A549 (cell line): ENCODE results near the gene GFM2. TPM values are rescaled to one million over a fixed set of nuclear protein-coding genes. Genes with fewer than 3 reads are reported as not detected.

Experiments used
- ATAC-seq, 2 experiments: fragments of 200-7000 bp in 1 of 2; fragments of >200 bp in 1 of 2; cut with Nextera tagmentation in 1 of 2; cut with Tn5 transposase in 1 of 2; 3 replicates each; pipeline versions ENCODE4 v1.8.0 to v1.9.1; 2018 to 2020; ENCODE audit warnings: mild to moderate bottlenecking in 1 of 2, moderate library complexity in 1 of 2
- CTCF ChIA-PET: fragments of 300-600 bp; sonication (Branson Sonifier 250); formaldehyde crosslinking; extraction: SDS; loops from one replicate; lab custom pipeline; 2021; ENCODE audit warnings: antibody characterized with exemption, inconsistent platforms; lab: Yijun Ruan, JAX
- POLR2A ChIA-PET: fragments of 350-600 bp; formaldehyde crosslinking; extraction: SDS; loops from one replicate; lab custom pipeline; 2021; ENCODE audit warnings: antibody characterized with exemption, inconsistent platforms; lab: Yijun Ruan, JAX
- DNase-seq, 2 experiments: peaks; one replicate each; pipeline versions ENCODE4 v3.0.0 to v3.0.0-alpha.2; 2011 to 2016; ENCODE audit warnings: low read depth in 1 of 2, low spot score in 1 of 2
- FAIRE-seq: peaks from 2 replicates; lab custom pipeline; 2011; peaks lifted over from hg19 to GRCh38; lab: Jason Lieb, UNC
- H3K27ac ChIP-seq, 2 experiments: fragments of >200 bp; sonication (Bioruptor Twin); formaldehyde crosslinking; 3 replicates each; pipeline ENCODE4 v1.5.1; 2016 to 2017
- H3K4me1 ChIP-seq: fragments of >200 bp; sonication (Bioruptor Twin); formaldehyde crosslinking; 3 replicates; pipeline ENCODE4 v1.6.1; 2016
- H3K4me2 ChIP-seq: fragments of >200 bp; sonication (Bioruptor Twin); formaldehyde crosslinking; 3 replicates; pipeline ENCODE4 v1.6.1; 2016
- H3K4me3 ChIP-seq: fragments of >200 bp; sonication (Bioruptor Twin); formaldehyde crosslinking; 3 replicates; pipeline ENCODE4 v1.5.1; 2016
- H3K9me3 ChIP-seq: fragments of >200 bp; sonication (Bioruptor Twin); formaldehyde crosslinking; 3 replicates; pipeline ENCODE4 v1.6.1; 2016
- BHLHE40 ChIP-seq: IDR thresholded peaks from 2 replicates; pipeline ENCODE4 v1.6.1; 2012; ENCODE audit warnings: low read depth, low read length, inconsistent platforms
- CBX8 ChIP-seq: fragments of 200-600 bp; sonication (generic); IDR thresholded peaks from 2 replicates; pipeline ENCODE4 v1.6.1; 2016
- CEBPB ChIP-seq, 2 experiments: fragments of >200 bp in 1 of 2; sonication (Bioruptor Twin) in 1 of 2; formaldehyde crosslinking in 1 of 2; IDR thresholded peaks; 2 replicates each; pipeline ENCODE4 v1.6.1; 2012 to 2016
- CHD2 ChIP-seq: fragments of 150-350 bp; IDR thresholded peaks from 2 replicates; pipeline ENCODE4 v1.6.1; 2014; ENCODE audit warnings: low read length; ENCODE audit not compliant: partially characterized antibody
- CHD4 ChIP-seq: fragments of 200-600 bp; sonication (generic); IDR thresholded peaks from 2 replicates; pipeline ENCODE4 v1.6.1; 2016; ENCODE audit warnings: antibody characterized with exemption, mild to moderate bottlenecking, borderline replicate concordance
- EHF ChIP-seq: fragments of 250-450 bp; sonication (Bioruptor Pico); IDR thresholded peaks from 2 replicates; pipeline ENCODE4 v1.5.0; 2020; ENCODE audit warnings: mild to moderate bottlenecking
- EP300 ChIP-seq, 2 experiments: fragments of >200 bp; sonication (Bioruptor Twin); formaldehyde crosslinking; IDR thresholded peaks; 2 replicates in 1 of 2; 3 replicates in 1 of 2; pipeline ENCODE4 v1.6.1; 2016 to 2017
- FOSL2 ChIP-seq, 2 experiments: fragments of 450-650 bp in 1 of 2; fragments of >200 bp in 1 of 2; sonication (Bioruptor Twin) in 1 of 2; formaldehyde crosslinking; IDR thresholded peaks; 2 replicates each; pipeline versions ENCODE4 v1.5.0 to v1.6.1; 2016 to 2020; ENCODE audit warnings: mild to moderate bottlenecking in 1 of 2, moderate library complexity in 1 of 2
- HEYL ChIP-seq: fragments of 250-450 bp; sonication (Bioruptor Pico); IDR thresholded peaks from 2 replicates; pipeline ENCODE4 v1.8.0; 2021; ENCODE audit warnings: mild to moderate bottlenecking, moderate library complexity
- HOXA7 ChIP-seq: fragments of 250-450 bp; sonication (Bioruptor Pico); IDR thresholded peaks from 2 replicates; pipeline ENCODE4 v1.5.0; 2020; ENCODE audit warnings: mild to moderate bottlenecking, moderate library complexity
- KDM5A ChIP-seq: fragments of 200-600 bp; sonication (generic); IDR thresholded peaks from 2 replicates; pipeline ENCODE4 v1.6.1; 2016; ENCODE audit warnings: antibody characterized with exemption, mild to moderate bottlenecking
- MAZ ChIP-seq: fragments of 150-350 bp; IDR thresholded peaks from 2 replicates; pipeline ENCODE4 v1.6.1; 2014; ENCODE audit warnings: antibody characterized with exemption, low read depth, low read length, borderline replicate concordance
- MYC ChIP-seq: IDR thresholded peaks from 2 replicates; pipeline ENCODE4 v1.6.1; 2012; ENCODE audit warnings: mild to moderate bottlenecking, inconsistent platforms, low read length, improper control_type of control experiment, borderline replicate concordance
- NR3C1 ChIP-seq: fragments of >200 bp; sonication (Bioruptor Twin); formaldehyde crosslinking; IDR thresholded peaks from 3 replicates; pipeline ENCODE4 v1.6.1; 2017
- POLR2AphosphoS2 ChIP-seq: conservative IDR thresholded peaks from 2 replicates; pipeline ENCODE4 v1.6.1; 2012; ENCODE audit warnings: low read length, improper control_type of control experiment, inconsistent platforms
- TFCP2L1 ChIP-seq: fragments of 250-450 bp; sonication (Bioruptor Pico); IDR thresholded peaks from 2 replicates; pipeline ENCODE4 v1.5.0; 2021; ENCODE audit warnings: mild to moderate bottlenecking
- ZFP36 ChIP-seq: fragments of 450-650 bp; IDR thresholded peaks from 2 replicates; pipeline ENCODE4 v1.6.1; 2014; ENCODE audit warnings: borderline replicate concordance; ENCODE audit not compliant: partially characterized antibody
- ZNF302 ChIP-seq: fragments of 250-450 bp; sonication (Bioruptor Pico); IDR thresholded peaks from 2 replicates; pipeline ENCODE4 v1.9.0; 2021; ENCODE audit warnings: inconsistent platforms, mild to moderate bottlenecking, moderate library complexity
- ZSCAN20 ChIP-seq: fragments of 250-450 bp; sonication (Bioruptor Pico); IDR thresholded peaks from 2 replicates; pipeline ENCODE4 v1.8.0; 2022; ENCODE audit warnings: mild to moderate bottlenecking, moderate library complexity
- WGBS: methylation state at CpG from one replicate; pipeline ENCODE4 v1.1.6; 2017; ENCODE audit errors: missing lambda C conversion rate; 5-methylcytosine and 5-hydroxymethylcytosine counted together
- polyA plus RNA-seq, 4 experiments: library from polyadenylated mRNA; depleted of rRNA in 3 of 4; stranded (reverse); fragments of >200 nt; fragmentation: RNase III in 1 of 4; extraction: RNeasy Plus Mini Kit Qiagen cat#74134 plus additional on column Dnase treatment in 1 of 4; gene quantifications; 2 replicates in 3 of 4; 3 replicates in 1 of 4; pipeline ENCODE4 v1.2.3, GENCODE V29; 2011 to 2017
- TF ChIP-seq, protein P1 (sequence below): fragments of 450-650 bp; IDR thresholded peaks from 2 replicates; pipeline ENCODE4 v1.6.1; 2014; ENCODE audit warnings: antibody characterized with exemption
- TF ChIP-seq, protein P2 (sequence below): fragments of 250-450 bp; sonication (Bioruptor Pico); IDR thresholded peaks from 2 replicates; pipeline ENCODE4 v1.5.0; 2021; ENCODE audit warnings: mild to moderate bottlenecking, moderate library complexity, borderline replicate concordance
- TF ChIP-seq, protein P3 (sequence below): fragments of >200 bp; sonication (Bioruptor Twin); formaldehyde crosslinking; IDR thresholded peaks from 3 replicates; pipeline ENCODE4 v1.6.1; 2016
- TF ChIP-seq, protein P4 (sequence below): fragments of 200-600 bp; sonication (generic); IDR thresholded peaks from 2 replicates; pipeline ENCODE4 v1.6.1; 2016; ENCODE audit warnings: antibody characterized with exemption, mild to moderate bottlenecking, moderate library complexity

The GFM2 gene
- polyA plus RNA-seq, 2 of the 4 experiments (the other 2 are of a cell fraction): 32.2 to 63.1 TPM

DNA sequence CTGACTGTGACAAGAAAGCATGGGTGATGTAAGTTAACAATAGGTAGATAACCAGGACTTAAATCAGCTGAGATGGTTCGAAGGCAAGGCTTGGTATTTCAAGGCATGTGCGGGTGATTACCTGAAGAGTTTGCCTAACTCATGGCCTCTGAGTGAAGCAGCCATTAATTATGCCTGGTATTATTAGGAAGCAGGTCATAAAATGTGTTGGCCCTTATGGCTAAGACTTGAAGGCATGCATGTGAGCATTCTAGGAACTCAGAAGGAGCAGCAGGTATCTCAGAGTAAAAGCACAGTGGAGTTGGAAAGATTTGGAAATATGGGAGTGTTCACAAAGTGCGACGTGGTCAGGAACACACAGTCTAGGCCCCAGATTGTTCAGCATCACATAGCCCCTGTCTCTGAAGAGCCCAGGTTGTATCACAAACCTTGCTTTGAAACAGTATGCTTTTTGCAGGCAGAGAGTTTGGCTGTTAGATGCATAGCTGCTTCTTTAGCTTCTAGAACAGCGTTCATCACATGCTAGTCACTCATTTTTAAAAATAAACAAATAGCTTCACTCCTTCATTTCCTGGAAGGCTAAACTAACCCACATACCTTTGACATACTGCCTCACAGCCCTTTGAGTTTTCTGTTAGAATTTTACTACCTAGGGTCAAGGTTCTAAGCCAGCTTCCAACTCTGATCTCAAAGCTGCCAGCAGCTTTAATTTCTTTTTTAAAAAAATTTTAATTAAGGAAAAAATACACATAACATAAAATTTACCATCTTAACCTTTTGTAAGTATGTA is 79.8 kb downstream of the GFM2 start:
- DNase-seq (no peak), ATAC-seq (no peak), FAIRE-seq (no peak)
- no peak overlapping the region for H3K4me3 ChIP-seq
- ChIA-PET CTCF (interaction anchor here (0.9 to 1.3 kb wide), 3 partner anchors 11 to 25 kb away, joined by 3 to 4 read pairs (median 3); no protein-coding TSS in a partner anchor), POLR2A (no interaction called here)
- TF ChIP-seq TFCP2L1 (CRISPR knock-in tag) (no peak), NR3C1 (no peak), ZNF302 (no peak), EHF (CRISPR knock-in tag) (no peak), CBX8 (no peak), FOSL2 (IDR thresholded peaks at IDR 0.05) (no peak), FOSL2 (CRISPR knock-in tag; IDR thresholded peaks at IDR 0.05) (no peak), POLR2AphosphoS2 (no peak), HEYL (CRISPR knock-in tag) (no peak), BHLHE40 (no peak), ZFP36 (no peak), KDM5A (no peak)
- TF ChIP-seq, protein P1, sequence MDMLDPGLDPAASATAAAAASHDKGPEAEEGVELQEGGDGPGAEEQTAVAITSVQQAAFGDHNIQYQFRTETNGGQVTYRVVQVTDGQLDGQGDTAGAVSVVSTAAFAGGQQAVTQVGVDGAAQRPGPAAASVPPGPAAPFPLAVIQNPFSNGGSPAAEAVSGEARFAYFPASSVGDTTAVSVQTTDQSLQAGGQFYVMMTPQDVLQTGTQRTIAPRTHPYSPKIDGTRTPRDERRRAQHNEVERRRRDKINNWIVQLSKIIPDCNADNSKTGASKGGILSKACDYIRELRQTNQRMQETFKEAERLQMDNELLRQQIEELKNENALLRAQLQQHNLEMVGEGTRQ: no peak
- no peak overlapping the region for H3K27ac ChIP-seq
- peaks cover 12% of the 10 kb centered on the region; the same call in 2 of the 3 replicates for H3K4me1 ChIP-seq
- peak overlapping the region; percentile 78; the same call in 2 of the 3 replicates for H3K4me2 ChIP-seq
- 90% methylated on average over 5 of the region's 5 CpGs for WGBS
- no peaks in the 10 kb centered on the region for H3K9me3 ChIP-seq

DNA sequence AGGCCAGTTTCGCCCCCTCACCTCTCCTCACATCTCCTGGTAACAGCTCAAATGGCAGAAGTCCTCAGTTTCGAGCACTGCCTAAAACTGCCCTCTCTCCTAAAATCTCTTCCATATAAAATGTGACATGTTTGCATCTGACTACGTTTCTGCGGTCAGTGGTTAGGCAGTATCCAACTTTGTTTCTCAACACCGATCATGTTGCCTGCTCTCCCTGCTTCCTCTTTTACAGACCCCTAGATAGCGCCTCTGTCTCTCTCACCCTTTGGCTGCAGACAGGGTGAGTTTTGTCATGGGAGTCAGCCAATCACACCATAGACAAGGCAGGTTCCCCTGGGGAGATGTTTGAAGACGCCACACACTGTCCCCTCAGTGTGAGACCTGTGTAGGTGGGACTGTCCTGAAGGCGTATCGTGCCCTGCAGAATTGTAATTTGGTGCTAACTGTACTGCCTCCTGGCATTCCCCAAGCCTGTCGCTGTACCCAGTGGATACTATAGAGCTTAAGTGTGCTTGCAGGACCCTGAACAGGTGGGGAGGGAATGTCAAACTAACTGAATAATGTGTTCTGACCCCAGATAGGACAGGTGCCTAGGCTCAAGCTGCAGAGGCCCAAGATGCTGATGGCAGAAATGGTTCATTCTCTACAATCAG is 80.8 kb downstream of the GFM2 start:
- 88% methylated on average over 10 of the region's 10 CpGs for WGBS
- Histone ChIP-seq H3K4me2 (peak overlapping the region; percentile 78), H3K4me3 (peak overlapping the region; percentile 89), H3K4me1 (peaks cover 12% of the 10 kb centered on the region; the same call in 2 of the 3 replicates), H3K27ac (peak overlapping the region; percentile 84 to 100; a peak in 5 of 6 replicates), H3K9me3 (no peaks in the 10 kb centered on the region)
- CTCF ChIA-PET: interaction anchor here (1.0 to 1.2 kb wide), 2 partner anchors 13 to 33 kb away, joined by 3 read pairs; no protein-coding TSS in a partner anchor
- POLR2A ChIA-PET: interaction anchor here (0.5 to 1.4 kb wide), 2 partner anchors 13 to 87 kb away, joined by 3 to 4 read pairs; no protein-coding TSS in a partner anchor
- ATAC-seq (no peak; a peak in 2 of 6 replicates), DNase-seq (no peak), FAIRE-seq (no peak)
- TF ChIP-seq EP300 (IDR thresholded peaks at IDR 0.05) (no peak), MYC (no peak), CEBPB (IDR thresholded peaks at IDR 0.05) (no peak), CHD4 (no peak), NR3C1 (no peak), CHD2 (no peak), HOXA7 (no peak), ZSCAN20 (no peak), MAZ (no peak), BHLHE40 (no peak)
- TF ChIP-seq, protein P2, sequence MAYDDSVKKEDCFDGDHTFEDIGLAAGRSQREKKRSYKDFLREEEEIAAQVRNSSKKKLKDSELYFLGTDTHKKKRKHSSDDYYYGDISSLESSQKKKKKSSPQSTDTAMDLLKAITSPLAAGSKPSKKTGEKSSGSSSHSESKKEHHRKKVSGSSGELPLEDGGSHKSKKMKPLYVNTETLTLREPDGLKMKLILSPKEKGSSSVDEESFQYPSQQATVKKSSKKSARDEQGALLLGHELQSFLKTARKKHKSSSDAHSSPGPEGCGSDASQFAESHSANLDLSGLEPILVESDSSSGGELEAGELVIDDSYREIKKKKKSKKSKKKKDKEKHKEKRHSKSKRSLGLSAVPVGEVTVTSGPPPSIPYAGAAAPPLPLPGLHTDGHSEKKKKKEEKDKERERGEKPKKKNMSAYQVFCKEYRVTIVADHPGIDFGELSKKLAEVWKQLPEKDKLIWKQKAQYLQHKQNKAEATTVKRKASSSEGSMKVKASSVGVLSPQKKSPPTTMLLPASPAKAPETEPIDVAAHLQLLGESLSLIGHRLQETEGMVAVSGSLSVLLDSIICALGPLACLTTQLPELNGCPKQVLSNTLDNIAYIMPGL (CRISPR knock-in tag): no peak
- TF ChIP-seq, protein P3, sequence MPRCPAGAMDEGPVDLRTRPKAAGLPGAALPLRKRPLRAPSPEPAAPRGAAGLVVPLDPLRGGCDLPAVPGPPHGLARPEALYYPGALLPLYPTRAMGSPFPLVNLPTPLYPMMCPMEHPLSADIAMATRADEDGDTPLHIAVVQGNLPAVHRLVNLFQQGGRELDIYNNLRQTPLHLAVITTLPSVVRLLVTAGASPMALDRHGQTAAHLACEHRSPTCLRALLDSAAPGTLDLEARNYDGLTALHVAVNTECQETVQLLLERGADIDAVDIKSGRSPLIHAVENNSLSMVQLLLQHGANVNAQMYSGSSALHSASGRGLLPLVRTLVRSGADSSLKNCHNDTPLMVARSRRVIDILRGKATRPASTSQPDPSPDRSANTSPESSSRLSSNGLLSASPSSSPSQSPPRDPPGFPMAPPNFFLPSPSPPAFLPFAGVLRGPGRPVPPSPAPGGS: no peak
- TF ChIP-seq, protein P4, sequence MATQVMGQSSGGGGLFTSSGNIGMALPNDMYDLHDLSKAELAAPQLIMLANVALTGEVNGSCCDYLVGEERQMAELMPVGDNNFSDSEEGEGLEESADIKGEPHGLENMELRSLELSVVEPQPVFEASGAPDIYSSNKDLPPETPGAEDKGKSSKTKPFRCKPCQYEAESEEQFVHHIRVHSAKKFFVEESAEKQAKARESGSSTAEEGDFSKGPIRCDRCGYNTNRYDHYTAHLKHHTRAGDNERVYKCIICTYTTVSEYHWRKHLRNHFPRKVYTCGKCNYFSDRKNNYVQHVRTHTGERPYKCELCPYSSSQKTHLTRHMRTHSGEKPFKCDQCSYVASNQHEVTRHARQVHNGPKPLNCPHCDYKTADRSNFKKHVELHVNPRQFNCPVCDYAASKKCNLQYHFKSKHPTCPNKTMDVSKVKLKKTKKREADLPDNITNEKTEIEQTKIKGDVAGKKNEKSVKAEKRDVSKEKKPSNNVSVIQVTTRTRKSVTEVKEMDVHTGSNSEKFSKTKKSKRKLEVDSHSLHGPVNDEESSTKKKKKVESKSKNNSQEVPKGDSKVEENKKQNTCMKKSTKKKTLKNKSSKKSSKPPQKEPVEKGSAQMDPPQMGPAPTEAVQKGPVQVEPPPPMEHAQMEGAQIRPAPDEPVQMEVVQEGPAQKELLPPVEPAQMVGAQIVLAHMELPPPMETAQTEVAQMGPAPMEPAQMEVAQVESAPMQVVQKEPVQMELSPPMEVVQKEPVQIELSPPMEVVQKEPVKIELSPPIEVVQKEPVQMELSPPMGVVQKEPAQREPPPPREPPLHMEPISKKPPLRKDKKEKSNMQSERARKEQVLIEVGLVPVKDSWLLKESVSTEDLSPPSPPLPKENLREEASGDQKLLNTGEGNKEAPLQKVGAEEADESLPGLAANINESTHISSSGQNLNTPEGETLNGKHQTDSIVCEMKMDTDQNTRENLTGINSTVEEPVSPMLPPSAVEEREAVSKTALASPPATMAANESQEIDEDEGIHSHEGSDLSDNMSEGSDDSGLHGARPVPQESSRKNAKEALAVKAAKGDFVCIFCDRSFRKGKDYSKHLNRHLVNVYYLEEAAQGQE: no peak
